Colonic mucosa (tissue), 4 donors: ENCODE results near the gene PNPLA3. TPM values are rescaled to one million over a fixed set of nuclear protein-coding genes. Genes with fewer than 3 reads are reported as not detected.
"Not testable (repeated sequence)": the region's sequence is repeated elsewhere in the genome, so short reads cannot be mapped to it uniquely, and the experiment has no call there.

Experiments
- DNase-seq: peaks from one replicate; pipeline ENCODE4 v3.0.0-alpha.2; 2020
- H3K27ac ChIP-seq: fragments of 200-600 bp; one replicate; pipeline ENCODE4 v1.8.0; 2021
- H3K27me3 ChIP-seq: fragments of 200-600 bp; one replicate; pipeline ENCODE4 v1.8.0; 2021
- H3K36me3 ChIP-seq: fragments of 200-600 bp; one replicate; pipeline ENCODE4 v1.8.0; 2021
- H3K4me1 ChIP-seq: fragments of 200-600 bp; one replicate; pipeline ENCODE4 v1.8.0; 2021; ENCODE audit warnings: mild to moderate bottlenecking
- H3K4me3 ChIP-seq: fragments of 200-600 bp; one replicate; pipeline ENCODE4 v1.8.0; 2021
- H3K9ac ChIP-seq, 2 donors: one replicate each; pipeline ENCODE4 v1.7.0; 2013; ENCODE audit warnings: control low read depth in 2 of 2, low read depth in 2 of 2, low read length in 2 of 2
- H3K9me3 ChIP-seq: fragments of 200-600 bp; one replicate; pipeline ENCODE4 v1.8.0; 2021
- intact Hi-C: fragments of 100-400 bp; cut with DNase I; formaldehyde crosslinking; loops from one replicate; pipeline ENCODE4 v1.14.1; 2022
- total RNA-seq, 2 donors: library from RNA; stranded (reverse); fragmentation: NEBNext Ultra II Directional in 1 of 2; extraction: Animal tissue kit (Norgen Biotek cat#: 25700) in 1 of 2; gene quantifications; one replicate each; pipeline ENCODE4 v1.2.1, GENCODE V29; 2021
- TF ChIP-seq, protein P1 (sequence below): fragments of 200-600 bp; IDR thresholded peaks from one replicate; pipeline ENCODE4 v1.8.0; 2022; ENCODE audit warnings: antibody characterized with exemption, mild to moderate bottlenecking
- donor health status: healthy.
- donor health status: DM: no; HTN: no; CAD: no.
- donor health status: DM: no; HTN: no; CAD: no.

PNPLA3 gene
- total RNA-seq, 2 donors from 2014 or later = 0.15 to 1.6 TPM

GRCh38 chr22:43897751-43898261 lies 25.8 kb upstream of the PNPLA3 start:
- intact Hi-C loops = no loop called here
- Histone ChIP-seq H3K4me1 (no peaks in the 10 kb centered on the region), H3K27me3 (no peaks in the 10 kb centered on the region), H3K9ac (no peak overlapping the region), H3K4me3 (no peak overlapping the region), H3K36me3 (no peaks in the 10 kb centered on the region), H3K27ac (no peak overlapping the region), H3K9me3 (no peaks in the 10 kb centered on the region)
- TF ChIP-seq, protein P1, sequence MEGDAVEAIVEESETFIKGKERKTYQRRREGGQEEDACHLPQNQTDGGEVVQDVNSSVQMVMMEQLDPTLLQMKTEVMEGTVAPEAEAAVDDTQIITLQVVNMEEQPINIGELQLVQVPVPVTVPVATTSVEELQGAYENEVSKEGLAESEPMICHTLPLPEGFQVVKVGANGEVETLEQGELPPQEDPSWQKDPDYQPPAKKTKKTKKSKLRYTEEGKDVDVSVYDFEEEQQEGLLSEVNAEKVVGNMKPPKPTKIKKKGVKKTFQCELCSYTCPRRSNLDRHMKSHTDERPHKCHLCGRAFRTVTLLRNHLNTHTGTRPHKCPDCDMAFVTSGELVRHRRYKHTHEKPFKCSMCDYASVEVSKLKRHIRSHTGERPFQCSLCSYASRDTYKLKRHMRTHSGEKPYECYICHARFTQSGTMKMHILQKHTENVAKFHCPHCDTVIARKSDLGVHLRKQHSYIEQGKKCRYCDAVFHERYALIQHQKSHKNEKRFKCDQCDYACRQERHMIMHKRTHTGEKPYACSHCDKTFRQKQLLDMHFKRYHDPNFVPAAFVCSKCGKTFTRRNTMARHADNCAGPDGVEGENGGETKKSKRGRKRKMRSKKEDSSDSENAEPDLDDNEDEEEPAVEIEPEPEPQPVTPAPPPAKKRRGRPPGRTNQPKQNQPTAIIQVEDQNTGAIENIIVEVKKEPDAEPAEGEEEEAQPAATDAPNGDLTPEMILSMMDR = no peak
- DNase-seq = no peak

DNA sequence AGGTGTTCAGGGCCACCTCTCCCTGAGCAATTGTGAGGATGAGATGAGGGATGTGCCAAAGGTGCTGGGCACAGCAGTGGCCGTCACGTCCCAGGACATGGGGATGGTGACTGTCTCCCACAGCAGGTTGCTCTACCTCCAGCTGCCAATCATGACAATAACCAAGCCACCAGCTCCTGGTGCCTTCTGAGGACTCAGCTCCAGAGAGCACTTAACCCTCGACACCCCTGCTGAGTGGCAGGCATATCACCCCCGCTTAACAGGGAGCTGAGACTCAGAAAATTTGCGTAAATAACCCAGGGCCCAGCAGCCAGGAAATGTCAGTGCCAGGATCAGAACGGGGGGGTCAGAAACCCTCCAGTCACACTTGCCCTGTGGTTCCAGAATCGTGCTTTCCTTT lies 23.4 kb upstream of the PNPLA3 start:
- TF ChIP-seq, protein P1 = no peak
- Histone ChIP-seq H3K36me3 (no peaks in the 10 kb centered on the region), H3K27ac (no peak overlapping the region), H3K4me3 (no peak overlapping the region), H3K4me1 (no peaks in the 10 kb centered on the region), H3K27me3 (no peaks in the 10 kb centered on the region), H3K9ac (no peak overlapping the region), H3K9me3 (no peaks in the 10 kb centered on the region)
- intact Hi-C loops = loop anchor here (10.0 kb wide), 1 partner anchor 55 kb away; no protein-coding TSS in a partner anchor
- DNase-seq = no peak

DNA sequence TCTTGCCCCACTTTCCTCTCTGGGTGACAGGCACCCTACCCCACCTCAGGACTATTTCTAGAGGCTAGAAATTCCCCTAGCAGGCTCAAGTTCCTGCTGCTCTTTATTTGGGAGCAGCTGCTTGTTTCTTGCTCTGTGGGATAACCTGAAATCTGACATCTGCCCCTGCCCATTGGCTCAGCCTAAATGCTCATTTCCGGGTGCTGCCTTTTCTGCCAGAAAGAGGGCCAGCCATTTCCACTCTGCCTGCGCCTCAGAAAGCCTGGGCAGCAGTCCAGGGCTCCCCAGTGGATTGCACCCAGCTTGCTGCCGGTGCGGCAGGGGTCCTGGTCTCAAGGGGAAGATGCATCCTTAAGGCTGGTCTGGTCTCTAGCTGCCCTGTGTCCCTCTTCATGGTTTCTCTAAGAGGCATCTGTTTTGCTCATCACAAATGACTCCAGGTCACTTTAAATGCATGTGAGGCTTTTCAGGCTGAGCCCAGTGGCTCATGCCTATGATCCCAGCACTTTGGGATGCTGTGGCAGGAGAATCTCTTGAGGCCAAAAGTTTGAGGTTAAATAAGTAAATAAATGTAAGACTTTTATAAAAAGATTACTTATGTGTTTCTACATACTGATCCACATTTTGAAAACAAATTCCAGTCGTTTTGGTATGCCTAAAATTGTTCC lies 21.5 kb upstream of the PNPLA3 start:
- Histone ChIP-seq H3K9me3 (no peaks in the 10 kb centered on the region), H3K36me3 (no peaks in the 10 kb centered on the region), H3K27me3 (no peaks in the 10 kb centered on the region), H3K27ac (no peak overlapping the region), H3K4me1 (no peaks in the 10 kb centered on the region), H3K4me3 (no peak overlapping the region), H3K9ac (no peak overlapping the region)
- TF ChIP-seq, protein P1 = no peak
- intact Hi-C loops = loop anchor here (10.0 kb wide), 1 partner anchor 57 kb away; no protein-coding TSS in a partner anchor
- DNase-seq = no peak

- not testable (repeated sequence) for H3K36me3 ChIP-seq, H3K27ac ChIP-seq, H3K9me3 ChIP-seq, H3K4me1 ChIP-seq, H3K27me3 ChIP-seq, H3K9ac ChIP-seq, DNase-seq, H3K4me3 ChIP-seq
- intact Hi-C loops = loop anchor here (10.0 kb wide), 1 partner anchor 58 kb away; no protein-coding TSS in a partner anchor
Measured at GRCh38 chr22:43903033-43903432, 20.6 kb upstream of the PNPLA3 start.

- not testable (repeated sequence) for H3K36me3 ChIP-seq, H3K9me3 ChIP-seq, H3K27ac ChIP-seq, H3K9ac ChIP-seq, H3K27me3 ChIP-seq, H3K4me1 ChIP-seq, DNase-seq, H3K4me3 ChIP-seq
- intact Hi-C loops = loop anchor here (10.0 kb wide), 1 partner anchor 60 kb away; no protein-coding TSS in a partner anchor
Measured at GRCh38 chr22:43904412-43904811, 19.2 kb upstream of the PNPLA3 start.

GRCh38 chr22:43905681-43906080 lies 17.9 kb upstream of the PNPLA3 start:
- TF ChIP-seq, protein P1 = no peak
- Histone ChIP-seq H3K36me3 (no peaks in the 10 kb centered on the region), H3K9me3 (no peaks in the 10 kb centered on the region), H3K27me3 (no peaks in the 10 kb centered on the region), H3K9ac (no peak overlapping the region), H3K27ac (no peak overlapping the region), H3K4me3 (no peak overlapping the region), H3K4me1 (no peaks in the 10 kb centered on the region)
- no peak for DNase-seq
- intact Hi-C loops = loop anchor here (10.0 kb wide), 1 partner anchor 61 kb away; no protein-coding TSS in a partner anchor
